SK-N-SH (cell line): ENCODE measurements around the gene NANS. TPM values are rescaled to one million over a fixed set of nuclear protein-coding genes. Genes with fewer than 3 reads are reported as not detected.

Experiments used
- CTCF ChIA-PET: fragments of 300-600, 350-600 bp; formaldehyde crosslinking; extraction: SDS; loops from one replicate; lab custom pipeline; 2021; lab: Yijun Ruan, JAX
- POLR2A ChIA-PET: fragments of 350-600 bp; sonication (Branson Sonifier 250); formaldehyde crosslinking; extraction: SDS; loops from one replicate; lab custom pipeline; 2020; ENCODE audit warnings: antibody characterized with exemption, inconsistent platforms; lab: Yijun Ruan, JAX
- DNase-seq: peaks from one replicate; pipeline ENCODE4 v3.0.0; 2012
- H2AFZ ChIP-seq: fragments of 200-600 bp; sonication (generic); 2 replicates; pipeline ENCODE4 v1.8.1; 2016; ENCODE audit warnings: antibody characterized with exemption, mild to moderate bottlenecking, low read depth
- H3F3A ChIP-seq: fragments of 200-600 bp; sonication (generic); replicated peaks from 2 replicates; pipeline ENCODE3; 2016; ENCODE audit warnings: antibody characterized with exemption, mild to moderate bottlenecking; ENCODE audit not compliant: insufficient read depth
- H3K27ac ChIP-seq, 2 experiments: fragments of 200-500 bp in 1 of 2; fragments of 200-600 bp in 1 of 2; sonication (Bioruptor generic) in 1 of 2; sonication (generic), shearing (Covaris generic) in 1 of 2; 2 replicates each; pipeline versions ENCODE4 v1.5.1 to v1.6.1; 2014 to 2016; ENCODE audit warnings: low read depth in 2 of 2, inconsistent platforms in 1 of 2, low read length in 1 of 2, mild to moderate bottlenecking in 1 of 2, mixed read lengths in 1 of 2
- H3K27me3 ChIP-seq: fragments of 200-600 bp; sonication (generic), shearing (Covaris generic); 2 replicates; pipeline ENCODE4 v1.6.1; 2016; ENCODE audit warnings: mixed run types; ENCODE audit not compliant: insufficient read depth
- H3K36me3 ChIP-seq, 2 experiments: fragments of 200-500 bp in 1 of 2; fragments of 200-600 bp in 1 of 2; sonication (Bioruptor generic) in 1 of 2; sonication (generic) in 1 of 2; replicated peaks in 1 of 2; 2 replicates each; pipeline versions ENCODE3 to v1.5.1; 2014 to 2016; ENCODE audit warnings: low read length in 1 of 2, mild to moderate bottlenecking in 1 of 2; ENCODE audit not compliant: insufficient read depth in 2 of 2, control insufficient read depth in 1 of 2
- H3K4me1 ChIP-seq, 2 experiments: fragments of 200-500 bp in 1 of 2; fragments of 200-600 bp in 1 of 2; sonication (Bioruptor generic) in 1 of 2; sonication (generic), shearing (Covaris generic) in 1 of 2; 2 replicates each; pipeline versions ENCODE4 v1.5.1 to v1.6.1; 2014 to 2016; ENCODE audit warnings: low read depth in 1 of 2, low read length in 1 of 2, mixed run types in 1 of 2; ENCODE audit not compliant: insufficient read depth in 2 of 2, control insufficient read depth in 1 of 2
- H3K4me2 ChIP-seq: fragments of 200-600 bp; sonication (generic), shearing (Covaris generic); 2 replicates; pipeline ENCODE4 v1.6.1; 2017; ENCODE audit warnings: mixed run types
- H3K4me3 ChIP-seq, 2 experiments: fragments of 200-500 bp in 1 of 2; fragments of 200-600 bp in 1 of 2; sonication (Bioruptor generic) in 1 of 2; sonication (generic), shearing (Covaris generic) in 1 of 2; 2 replicates each; pipeline versions ENCODE4 v1.5.1 to v1.8.1; 2014 to 2016; ENCODE audit warnings: low read depth in 2 of 2, inconsistent platforms in 1 of 2, low read length in 1 of 2, mild to moderate bottlenecking in 1 of 2, mixed read lengths in 1 of 2, moderate library complexity in 1 of 2
- H3K79me2 ChIP-seq: fragments of 200-600 bp; sonication (generic); 2 replicates; pipeline ENCODE4 v1.8.1; 2017; ENCODE audit warnings: mild to moderate bottlenecking; ENCODE audit not compliant: insufficient read depth
- H3K9ac ChIP-seq: fragments of 200-600 bp; sonication (generic); 2 replicates; pipeline ENCODE4 v1.6.1; 2017; ENCODE audit warnings: mixed run types
- H3K9me2 ChIP-seq: fragments of 200-600 bp; sonication (generic); 2 replicates; pipeline ENCODE4 v1.6.1; 2017; ENCODE audit warnings: mixed run types
- H3K9me3 ChIP-seq: fragments of 200-600 bp; sonication (generic); 2 replicates; pipeline ENCODE4 v1.6.1; 2017; ENCODE audit warnings: mixed run types, mild to moderate bottlenecking, moderate library complexity
- H4K20me1 ChIP-seq: fragments of 200-600 bp; sonication (generic); 2 replicates; pipeline ENCODE4 v1.6.1; 2017; ENCODE audit warnings: mild to moderate bottlenecking, mixed run types; ENCODE audit not compliant: insufficient read depth
- CHD2 ChIP-seq: fragments of 150-350 bp; IDR thresholded peaks from 2 replicates; pipeline ENCODE4 v1.6.1; 2018; ENCODE audit warnings: low read length; ENCODE audit not compliant: partially characterized antibody
- FOSL2 ChIP-seq: IDR thresholded peaks from 2 replicates; pipeline ENCODE4 v1.4.0; 2012; ENCODE audit warnings: low read depth, mild to moderate bottlenecking, moderate library complexity, borderline replicate concordance
- MXI1 ChIP-seq: IDR thresholded peaks from 2 replicates; pipeline ENCODE4 v1.6.1; 2012; ENCODE audit warnings: mild to moderate bottlenecking, low read depth, low read length, improper control_type of control experiment
- NFIC ChIP-seq: IDR thresholded peaks from 2 replicates; pipeline ENCODE4 v1.4.0; 2012; ENCODE audit warnings: borderline replicate concordance
- RAD21 ChIP-seq: IDR thresholded peaks from 2 replicates; pipeline ENCODE4 v1.6.1; 2012; ENCODE audit warnings: mild to moderate bottlenecking, low read length
- RCOR1 ChIP-seq: fragments of 150-350 bp; IDR thresholded peaks from 2 replicates; pipeline ENCODE4 v1.6.1; 2017; ENCODE audit warnings: antibody characterized with exemption, low read length
- RXRA ChIP-seq: IDR thresholded peaks from 2 replicates; pipeline ENCODE4 v1.4.0; 2012; ENCODE audit warnings: low read depth, mild to moderate bottlenecking, borderline replicate concordance
- SIN3A ChIP-seq: IDR thresholded peaks from 2 replicates; pipeline ENCODE4 v1.6.1; 2012; ENCODE audit warnings: low read depth, mild to moderate bottlenecking, low read length, moderate library complexity, borderline replicate concordance
- TAF1 ChIP-seq: IDR thresholded peaks from 2 replicates; pipeline ENCODE4 v1.6.1; 2012; ENCODE audit warnings: low read depth, mild to moderate bottlenecking, low read length, moderate library complexity, borderline replicate concordance
- TCF12 ChIP-seq: IDR thresholded peaks from 2 replicates; pipeline ENCODE4 v1.4.0; 2012
- TEAD4 ChIP-seq: IDR thresholded peaks from 2 replicates; pipeline ENCODE4 v1.4.0; 2012; ENCODE audit warnings: mild to moderate bottlenecking, borderline replicate concordance; ENCODE audit not compliant: insufficient read depth
- WGBS: methylation state at CpG from one replicate; pipeline ENCODE4 v1.1.6; 2017; ENCODE audit warnings: low lambda C conversion rate; 5-methylcytosine and 5-hydroxymethylcytosine counted together
- polyA plus RNA-seq, 3 experiments: library from polyadenylated mRNA; depleted of rRNA; stranded (reverse); fragments of >200 nt; gene quantifications; 2 replicates each; pipeline ENCODE4 v1.2.3, GENCODE V29; 2012
- TF ChIP-seq, protein P1 (sequence below): IDR thresholded peaks from 2 replicates; pipeline ENCODE4; 2012
- TF ChIP-seq, protein P2 (sequence below): IDR thresholded peaks from 2 replicates; pipeline ENCODE4 v1.4.0; 2012; ENCODE audit warnings: low read depth, borderline replicate concordance

Gene NANS
- polyA plus RNA-seq, 1 of the 3 experiments (the other 2 are of a cell fraction) = 61.3 TPM

DNA sequence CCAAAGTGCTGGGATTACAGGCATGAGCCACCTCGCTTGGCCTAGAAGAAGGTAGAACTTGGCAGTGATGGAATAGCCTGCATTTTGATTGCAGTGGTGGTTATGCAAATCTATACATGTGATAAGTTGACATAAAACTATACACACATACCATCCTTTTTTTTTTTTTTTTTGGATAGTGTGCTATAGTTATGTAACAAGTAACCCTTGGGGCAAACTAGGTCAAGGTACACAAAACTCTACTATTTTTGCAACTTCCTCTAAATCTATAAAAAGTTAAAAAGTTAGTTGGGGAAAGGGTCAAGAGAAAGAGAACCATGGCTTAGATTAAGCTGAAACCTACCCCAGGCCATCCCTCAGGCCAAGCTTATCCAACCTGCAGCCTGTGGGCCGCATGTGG, 51.4 kb downstream of the NANS start:
- Histone ChIP-seq H3K36me3 (peaks cover 3 to 16% of the 10 kb centered on the region in 2 experiments), H4K20me1 (no peaks in the 10 kb centered on the region), H3K9me2 (no peaks in the 10 kb centered on the region), H2AFZ (no peak overlapping the region), H3K4me3 (no peak overlapping the region), H3K79me2 (no peaks in the 10 kb centered on the region), H3K9ac (no peak overlapping the region), H3K4me1 (no peaks in the 10 kb centered on the region), H3K9me3 (no peaks in the 10 kb centered on the region), H3F3A (no peaks in the 10 kb centered on the region), H3K27ac (no peak overlapping the region), H3K27me3 (no peaks in the 10 kb centered on the region), H3K4me2 (no peak overlapping the region)
- POLR2A ChIA-PET = interaction anchor here (2.3 kb wide), 1 partner anchor 11 kb away, joined by 6 read pairs; the partner anchor contains the start of gene TRIM14
- TF ChIP-seq TAF1 = no peak
- TF ChIP-seq RXRA = no peak
- TF ChIP-seq MXI1 = no peak
- TF ChIP-seq SIN3A = no peak
- no peak for TF ChIP-seq TEAD4
- WGBS = 93% methylated on average over 2 of the region's 2 CpGs
- DNase-seq = no peak
- CTCF ChIA-PET = no interaction called here

DNA sequence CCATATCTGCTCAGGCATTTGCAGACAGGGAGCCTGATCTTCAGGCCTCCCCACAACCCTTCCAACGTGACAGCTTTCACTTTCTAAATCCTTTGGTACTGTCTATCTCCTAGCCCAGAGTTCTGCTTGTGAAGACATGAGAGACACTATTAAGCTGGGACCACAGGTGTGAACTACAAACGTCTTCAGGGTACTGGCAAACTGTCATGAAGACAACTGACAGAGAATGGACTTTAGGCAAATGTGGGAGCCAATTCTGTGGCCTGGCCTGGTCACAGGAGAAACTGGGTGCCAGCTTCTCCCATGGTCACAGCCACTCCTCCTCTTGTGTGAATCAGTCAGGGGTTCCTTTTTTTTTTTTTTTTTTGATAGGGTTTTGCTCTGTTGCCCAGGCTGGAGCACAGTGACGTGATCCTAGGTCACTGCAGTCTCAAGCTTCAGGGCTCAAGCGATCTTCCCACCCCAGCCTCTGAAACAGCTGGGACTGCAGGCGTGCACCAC, 52.0 kb downstream of the NANS start:
- ChIA-PET POLR2A (interaction anchor here (2.3 kb wide), 1 partner anchor 10 kb away, joined by 6 read pairs; the partner anchor contains the start of gene TRIM14), CTCF (interaction anchor here (1.3 to 1.9 kb wide), 2 partner anchors 10 kb away, joined by 3 to 6 read pairs; partner anchors contain the start of gene TRIM14)
- Histone ChIP-seq H3K9me3 (no peaks in the 10 kb centered on the region), H2AFZ (no peak overlapping the region), H3K79me2 (no peaks in the 10 kb centered on the region), H3K36me3 (peaks cover 3 to 16% of the 10 kb centered on the region in 2 experiments), H3K4me3 (no peak overlapping the region), H4K20me1 (no peaks in the 10 kb centered on the region), H3K27me3 (no peaks in the 10 kb centered on the region), H3F3A (no peaks in the 10 kb centered on the region), H3K4me2 (no peak overlapping the region), H3K9me2 (no peaks in the 10 kb centered on the region), H3K9ac (no peak overlapping the region), H3K4me1 (no peaks in the 10 kb centered on the region), H3K27ac (no peak overlapping the region)
- WGBS = 95% methylated on average over 5 of the region's 5 CpGs
- DNase-seq = no peak
- TF ChIP-seq RAD21 = no peak
- no peak for TF ChIP-seq TEAD4
- no peak for TF ChIP-seq TCF12
- TF ChIP-seq RCOR1 = no peak
- TF ChIP-seq FOSL2 = no peak
- TF ChIP-seq RXRA = no peak
- TF ChIP-seq, protein P1, sequence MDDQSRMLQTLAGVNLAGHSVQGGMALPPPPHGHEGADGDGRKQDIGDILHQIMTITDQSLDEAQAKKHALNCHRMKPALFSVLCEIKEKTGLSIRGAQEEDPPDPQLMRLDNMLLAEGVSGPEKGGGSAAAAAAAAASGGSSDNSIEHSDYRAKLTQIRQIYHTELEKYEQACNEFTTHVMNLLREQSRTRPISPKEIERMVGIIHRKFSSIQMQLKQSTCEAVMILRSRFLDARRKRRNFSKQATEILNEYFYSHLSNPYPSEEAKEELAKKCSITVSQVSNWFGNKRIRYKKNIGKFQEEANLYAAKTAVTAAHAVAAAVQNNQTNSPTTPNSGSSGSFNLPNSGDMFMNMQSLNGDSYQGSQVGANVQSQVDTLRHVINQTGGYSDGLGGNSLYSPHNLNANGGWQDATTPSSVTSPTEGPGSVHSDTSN = no peak
- TF ChIP-seq, protein P2, sequence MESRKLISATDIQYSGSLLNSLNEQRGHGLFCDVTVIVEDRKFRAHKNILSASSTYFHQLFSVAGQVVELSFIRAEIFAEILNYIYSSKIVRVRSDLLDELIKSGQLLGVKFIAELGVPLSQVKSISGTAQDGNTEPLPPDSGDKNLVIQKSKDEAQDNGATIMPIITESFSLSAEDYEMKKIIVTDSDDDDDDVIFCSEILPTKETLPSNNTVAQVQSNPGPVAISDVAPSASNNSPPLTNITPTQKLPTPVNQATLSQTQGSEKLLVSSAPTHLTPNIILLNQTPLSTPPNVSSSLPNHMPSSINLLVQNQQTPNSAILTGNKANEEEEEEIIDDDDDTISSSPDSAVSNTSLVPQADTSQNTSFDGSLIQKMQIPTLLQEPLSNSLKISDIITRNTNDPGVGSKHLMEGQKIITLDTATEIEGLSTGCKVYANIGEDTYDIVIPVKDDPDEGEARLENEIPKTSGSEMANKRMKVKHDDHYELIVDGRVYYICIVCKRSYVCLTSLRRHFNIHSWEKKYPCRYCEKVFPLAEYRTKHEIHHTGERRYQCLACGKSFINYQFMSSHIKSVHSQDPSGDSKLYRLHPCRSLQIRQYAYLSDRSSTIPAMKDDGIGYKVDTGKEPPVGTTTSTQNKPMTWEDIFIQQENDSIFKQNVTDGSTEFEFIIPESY = no peak
- no peak for TF ChIP-seq CHD2
- TF ChIP-seq NFIC = no peak
